Thyroid gland (tissue), 4 donors: ENCODE measurements around the gene MGAT5B. TPM values are rescaled to one million over a fixed set of nuclear protein-coding genes. Genes with fewer than 3 reads are reported as not detected.

Experiments used
- DNase-seq, 2 donors: peaks; one replicate each; pipeline ENCODE4 v3.0.0-alpha.2; 2019
- H3K27ac ChIP-seq, 3 donors: fragments of 200-600 bp; sonication (generic); 1 replicate in 2 of 3; 2 replicates in 1 of 3; pipeline ENCODE4 v1.5.1; 2016 to 2019; ENCODE audit warnings: mild to moderate bottlenecking in 1 of 3, moderate library complexity in 1 of 3
- H3K27me3 ChIP-seq: fragments of 200-600 bp; sonication (generic); one replicate; pipeline ENCODE4 v1.5.1; 2019
- H3K36me3 ChIP-seq, 2 donors: fragments of 200-600 bp; sonication (generic); one replicate each; pipeline ENCODE4 v1.5.1; 2016 to 2019
- H3K4me1 ChIP-seq, 2 donors: fragments of 200-600 bp; sonication (generic); one replicate each; pipeline ENCODE4 v1.5.1; 2017 to 2019
- H3K4me3 ChIP-seq, 3 donors: fragments of 200-600 bp; sonication (generic); replicated peaks in 1 of 3; 1 replicate in 2 of 3; 2 replicates in 1 of 3; pipeline ENCODE4 v1.5.1; 2016; ENCODE audit warnings: mild to moderate bottlenecking in 1 of 3
- H3K9me3 ChIP-seq: fragments of 200-600 bp; sonication (generic); one replicate; pipeline ENCODE4 v1.5.1; 2017
- POLR2A ChIP-seq, 2 donors: fragments of 450-650 bp; IDR thresholded peaks; one replicate each; pipeline ENCODE4 v1.6.1; 2017; ENCODE audit warnings: antibody characterized with exemption in 2 of 2, mild to moderate bottlenecking in 2 of 2, moderate library complexity in 1 of 2
- WGBS, 2 donors: methylation state at CpG; one replicate each; pipeline ENCODE4 v1.1.5; 2017; 5-methylcytosine and 5-hydroxymethylcytosine counted together
- intact Hi-C: fragments of 100-400 bp; cut with DNase I; formaldehyde crosslinking; loops from one replicate; pipeline ENCODE4 v1.15.1; 2023
- total RNA-seq, 4 donors: library from RNA; depleted of rRNA; stranded (reverse); fragments of >200 nt; gene quantifications; one replicate each; pipeline ENCODE4 v1.2.3, GENCODE V29; 2016
- TF ChIP-seq, protein P1 (sequence below), 6 experiments: fragments of 200-600 bp in 3 of 6; fragments of 450-650 bp in 3 of 6; sonication (generic) in 3 of 6; IDR thresholded peaks; one replicate each; pipeline ENCODE4 v1.5.1; 2016 to 2019; ENCODE audit warnings: antibody characterized with exemption in 6 of 6, mild to moderate bottlenecking in 2 of 6, inconsistent platforms in 1 of 6, moderate library complexity in 1 of 6

MGAT5B gene
- total RNA-seq, 4 donors from 2014 or later = 0.22 to 7.4 (median 0.73) TPM; not detected in 1

GRCh38 chr17:76997981-76998531 lies 129.9 kb downstream of the MGAT5B start:
- DNase-seq = no peak
- Histone ChIP-seq H3K4me1 (no peaks in the 10 kb centered on the region), H3K4me3 (no peak overlapping the region), H3K27ac (no peak overlapping the region), H3K27me3 (no peaks in the 10 kb centered on the region), H3K36me3 (no peaks in the 10 kb centered on the region), H3K9me3 (no peaks in the 10 kb centered on the region)
- intact Hi-C loops = no loop called here
- WGBS, 2 donors = 65 to 73% methylated on average over 16 of the region's 16 CpGs
- TF ChIP-seq, protein P1, sequence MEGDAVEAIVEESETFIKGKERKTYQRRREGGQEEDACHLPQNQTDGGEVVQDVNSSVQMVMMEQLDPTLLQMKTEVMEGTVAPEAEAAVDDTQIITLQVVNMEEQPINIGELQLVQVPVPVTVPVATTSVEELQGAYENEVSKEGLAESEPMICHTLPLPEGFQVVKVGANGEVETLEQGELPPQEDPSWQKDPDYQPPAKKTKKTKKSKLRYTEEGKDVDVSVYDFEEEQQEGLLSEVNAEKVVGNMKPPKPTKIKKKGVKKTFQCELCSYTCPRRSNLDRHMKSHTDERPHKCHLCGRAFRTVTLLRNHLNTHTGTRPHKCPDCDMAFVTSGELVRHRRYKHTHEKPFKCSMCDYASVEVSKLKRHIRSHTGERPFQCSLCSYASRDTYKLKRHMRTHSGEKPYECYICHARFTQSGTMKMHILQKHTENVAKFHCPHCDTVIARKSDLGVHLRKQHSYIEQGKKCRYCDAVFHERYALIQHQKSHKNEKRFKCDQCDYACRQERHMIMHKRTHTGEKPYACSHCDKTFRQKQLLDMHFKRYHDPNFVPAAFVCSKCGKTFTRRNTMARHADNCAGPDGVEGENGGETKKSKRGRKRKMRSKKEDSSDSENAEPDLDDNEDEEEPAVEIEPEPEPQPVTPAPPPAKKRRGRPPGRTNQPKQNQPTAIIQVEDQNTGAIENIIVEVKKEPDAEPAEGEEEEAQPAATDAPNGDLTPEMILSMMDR (IDR thresholded peaks at IDR 0.05) = no peak
- TF ChIP-seq POLR2A (IDR thresholded peaks at IDR 0.05) = no peak

DNA sequence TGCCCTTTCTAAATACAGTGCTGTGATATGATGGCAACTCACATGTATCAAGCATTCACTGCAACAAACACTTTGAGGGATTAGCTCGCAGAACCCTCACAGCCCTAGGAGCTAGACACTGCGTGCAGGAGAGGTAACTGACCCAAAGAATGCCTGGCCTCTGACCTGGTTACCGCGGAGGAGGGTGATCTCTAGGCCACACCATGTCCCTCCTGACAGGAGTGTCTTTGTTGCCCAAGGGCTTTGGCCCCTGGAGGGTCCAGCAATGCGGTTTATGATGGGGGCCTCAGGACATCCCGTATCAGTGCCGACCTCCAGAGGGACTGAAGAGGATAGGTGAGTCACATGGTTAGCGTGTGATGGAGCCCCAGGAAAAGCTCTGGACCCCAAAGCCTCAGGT lies 130.6 kb downstream of the MGAT5B start:
- Histone ChIP-seq H3K36me3 (no peaks in the 10 kb centered on the region), H3K9me3 (no peaks in the 10 kb centered on the region), H3K4me3 (no peak overlapping the region), H3K4me1 (no peaks in the 10 kb centered on the region), H3K27me3 (no peaks in the 10 kb centered on the region), H3K27ac (no peak overlapping the region)
- 77 to 93% methylated on average over 2 to 8 of the region's 8 CpGs for WGBS, 2 donors
- no peak for DNase-seq
- intact Hi-C loops = no loop called here
- TF ChIP-seq, protein P1 (IDR thresholded peaks at IDR 0.05) = no peak
- no peak for TF ChIP-seq POLR2A (IDR thresholded peaks at IDR 0.05)

Other genes starting within 250 kb of the MGAT5B start
- 1 to 10 TPM in 2 of 4 donors, under 1 TPM in 2; 0.29 to 7.0 (median 1.1) TPM for gene ST6GALNAC1, start 224.6 kb upstream of the MGAT5B start, total RNA-seq
- 100 to 1,000 TPM; 362 to 576 (median 421) TPM for gene MXRA7, start 157.4 kb upstream of the MGAT5B start, total RNA-seq
- gene JMJD6, start 141.8 kb upstream of the MGAT5B start, total RNA-seq = 10 to 100 TPM; 12.2 to 24.2 (median 20.7) TPM
- gene METTL23, start 141.6 kb upstream of the MGAT5B start, total RNA-seq = 10 to 100 TPM; 33.6 to 58.3 (median 51.3) TPM
- gene SRSF2, start 131.1 kb upstream of the MGAT5B start, total RNA-seq = 100 to 1,000 TPM; 269 to 614 (median 400) TPM
- 10 to 100 TPM; 34.1 to 53.3 (median 44.3) TPM for gene MFSD11, start 130.3 kb upstream of the MGAT5B start, total RNA-seq